ENCODE measurements around the gene ICAM3.
"Not testable (repeated sequence)": the region's sequence is repeated elsewhere in the genome, so short reads cannot be mapped to it uniquely, and the experiment has no call there.

ICAM3 gene, protein sequence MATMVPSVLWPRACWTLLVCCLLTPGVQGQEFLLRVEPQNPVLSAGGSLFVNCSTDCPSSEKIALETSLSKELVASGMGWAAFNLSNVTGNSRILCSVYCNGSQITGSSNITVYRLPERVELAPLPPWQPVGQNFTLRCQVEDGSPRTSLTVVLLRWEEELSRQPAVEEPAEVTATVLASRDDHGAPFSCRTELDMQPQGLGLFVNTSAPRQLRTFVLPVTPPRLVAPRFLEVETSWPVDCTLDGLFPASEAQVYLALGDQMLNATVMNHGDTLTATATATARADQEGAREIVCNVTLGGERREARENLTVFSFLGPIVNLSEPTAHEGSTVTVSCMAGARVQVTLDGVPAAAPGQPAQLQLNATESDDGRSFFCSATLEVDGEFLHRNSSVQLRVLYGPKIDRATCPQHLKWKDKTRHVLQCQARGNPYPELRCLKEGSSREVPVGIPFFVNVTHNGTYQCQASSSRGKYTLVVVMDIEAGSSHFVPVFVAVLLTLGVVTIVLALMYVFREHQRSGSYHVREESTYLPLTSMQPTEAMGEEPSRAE

DNA sequence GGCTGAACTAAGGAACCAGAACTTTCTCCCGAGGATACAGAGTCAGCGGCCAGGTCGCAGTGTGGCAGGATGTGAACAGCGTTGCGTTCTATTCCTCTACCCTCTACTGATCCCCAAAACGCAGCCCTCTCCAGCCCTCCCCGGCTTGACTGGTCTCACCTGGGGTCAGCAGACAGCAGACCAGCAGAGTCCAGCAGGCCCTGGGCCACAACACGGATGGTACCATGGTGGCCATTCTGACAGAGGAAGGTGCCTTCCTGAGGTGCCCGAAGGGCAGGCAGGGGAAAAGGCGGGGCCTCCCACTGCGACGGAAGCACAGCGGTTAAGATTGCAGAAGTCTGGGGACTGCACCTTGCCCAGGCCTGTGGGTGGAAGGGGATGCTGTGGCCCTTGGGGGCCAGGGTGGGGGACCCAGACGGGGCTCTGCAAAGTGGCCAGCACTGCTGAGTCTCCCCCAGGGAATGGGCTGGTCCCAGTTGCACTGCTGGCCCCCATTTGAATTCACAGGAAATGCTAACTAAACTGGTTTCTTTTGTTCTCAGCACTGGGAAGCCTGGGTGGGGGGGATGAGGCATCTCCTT, at the start of gene ICAM3:
ICAM3 (minus strand) TSS at position 245 of the 581 bp plus-strand sequence; CDS start at position 235, 10 bp downstream.
- no peak for TF ChIP-seq ZFX (IDR thresholded peaks at IDR 0.05)
- TF ChIP-seq, protein P1, sequence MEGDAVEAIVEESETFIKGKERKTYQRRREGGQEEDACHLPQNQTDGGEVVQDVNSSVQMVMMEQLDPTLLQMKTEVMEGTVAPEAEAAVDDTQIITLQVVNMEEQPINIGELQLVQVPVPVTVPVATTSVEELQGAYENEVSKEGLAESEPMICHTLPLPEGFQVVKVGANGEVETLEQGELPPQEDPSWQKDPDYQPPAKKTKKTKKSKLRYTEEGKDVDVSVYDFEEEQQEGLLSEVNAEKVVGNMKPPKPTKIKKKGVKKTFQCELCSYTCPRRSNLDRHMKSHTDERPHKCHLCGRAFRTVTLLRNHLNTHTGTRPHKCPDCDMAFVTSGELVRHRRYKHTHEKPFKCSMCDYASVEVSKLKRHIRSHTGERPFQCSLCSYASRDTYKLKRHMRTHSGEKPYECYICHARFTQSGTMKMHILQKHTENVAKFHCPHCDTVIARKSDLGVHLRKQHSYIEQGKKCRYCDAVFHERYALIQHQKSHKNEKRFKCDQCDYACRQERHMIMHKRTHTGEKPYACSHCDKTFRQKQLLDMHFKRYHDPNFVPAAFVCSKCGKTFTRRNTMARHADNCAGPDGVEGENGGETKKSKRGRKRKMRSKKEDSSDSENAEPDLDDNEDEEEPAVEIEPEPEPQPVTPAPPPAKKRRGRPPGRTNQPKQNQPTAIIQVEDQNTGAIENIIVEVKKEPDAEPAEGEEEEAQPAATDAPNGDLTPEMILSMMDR (conservative IDR thresholded peaks at IDR 0.05) = no peak
- no peak within 1 kb of the TSS for H3K27ac ChIP-seq

DNA sequence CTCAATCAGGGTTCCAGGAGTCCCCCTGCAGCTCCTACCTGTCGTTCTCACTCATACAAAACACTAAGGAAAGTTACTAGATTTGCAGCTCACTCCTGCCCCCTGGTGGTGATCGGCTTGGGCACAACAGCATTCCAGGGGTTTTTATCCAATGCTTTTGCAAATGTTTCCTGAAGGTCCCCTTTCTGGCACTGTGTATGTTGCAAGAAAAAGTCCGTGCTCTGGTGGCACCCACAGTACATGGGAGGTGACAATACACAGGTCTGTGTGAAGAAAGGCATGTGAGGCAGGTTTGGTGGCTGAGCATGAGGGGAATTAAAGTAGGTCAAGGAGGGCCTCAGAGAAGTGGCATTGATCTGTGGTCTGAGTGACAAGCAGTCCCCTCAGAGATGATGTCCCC, 49.5 kb upstream of the ICAM3 start:
- TF ChIP-seq, protein P1 (conservative IDR thresholded peaks at IDR 0.05) = peak; percentile 95
- TF ChIP-seq ZFX (IDR thresholded peaks at IDR 0.05) = no peak
- no peak overlapping the region for H3K27ac ChIP-seq

DNA sequence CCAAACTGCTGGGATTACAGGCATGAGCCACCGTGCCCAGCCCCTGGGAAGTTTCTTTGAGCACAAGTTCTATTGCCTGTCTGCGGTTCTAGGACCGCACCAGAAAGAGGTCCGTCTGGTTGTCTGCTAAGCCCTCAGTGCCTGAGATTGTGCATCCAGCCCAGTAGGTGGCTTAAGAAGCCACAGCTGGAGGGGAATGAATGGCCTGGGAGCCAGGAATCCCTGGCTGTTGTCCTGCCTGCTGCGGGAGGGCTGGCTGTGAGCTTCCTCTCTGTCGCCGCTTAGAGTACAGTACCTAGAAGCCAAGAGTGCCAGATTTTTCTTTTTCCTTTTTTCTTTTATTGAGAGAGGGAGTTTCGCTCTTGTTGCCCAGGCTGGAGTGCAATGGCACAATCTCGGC, 45.2 kb upstream of the ICAM3 start:
- TF ChIP-seq, protein P1 (conservative IDR thresholded peaks at IDR 0.05) = no peak
- TF ChIP-seq ZFX (IDR thresholded peaks at IDR 0.05) = no peak
- H3K27ac ChIP-seq = no peak overlapping the region

DNA sequence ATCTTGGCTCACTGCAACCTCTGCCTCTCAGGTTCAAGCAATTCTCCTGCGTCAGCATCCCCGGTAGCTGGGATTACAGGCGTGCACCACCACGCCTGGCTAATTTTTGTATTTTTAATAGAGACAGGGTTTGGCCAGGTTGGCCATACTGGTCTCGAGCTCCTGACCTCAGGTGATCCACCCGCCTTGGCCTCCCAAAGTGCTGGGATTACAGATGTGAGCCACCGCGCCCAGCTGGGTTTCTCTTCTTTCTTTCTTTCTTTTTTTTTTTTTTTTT, 43.7 kb upstream of the ICAM3 start:
- not testable (repeated sequence) for H3K27ac ChIP-seq

DNA sequence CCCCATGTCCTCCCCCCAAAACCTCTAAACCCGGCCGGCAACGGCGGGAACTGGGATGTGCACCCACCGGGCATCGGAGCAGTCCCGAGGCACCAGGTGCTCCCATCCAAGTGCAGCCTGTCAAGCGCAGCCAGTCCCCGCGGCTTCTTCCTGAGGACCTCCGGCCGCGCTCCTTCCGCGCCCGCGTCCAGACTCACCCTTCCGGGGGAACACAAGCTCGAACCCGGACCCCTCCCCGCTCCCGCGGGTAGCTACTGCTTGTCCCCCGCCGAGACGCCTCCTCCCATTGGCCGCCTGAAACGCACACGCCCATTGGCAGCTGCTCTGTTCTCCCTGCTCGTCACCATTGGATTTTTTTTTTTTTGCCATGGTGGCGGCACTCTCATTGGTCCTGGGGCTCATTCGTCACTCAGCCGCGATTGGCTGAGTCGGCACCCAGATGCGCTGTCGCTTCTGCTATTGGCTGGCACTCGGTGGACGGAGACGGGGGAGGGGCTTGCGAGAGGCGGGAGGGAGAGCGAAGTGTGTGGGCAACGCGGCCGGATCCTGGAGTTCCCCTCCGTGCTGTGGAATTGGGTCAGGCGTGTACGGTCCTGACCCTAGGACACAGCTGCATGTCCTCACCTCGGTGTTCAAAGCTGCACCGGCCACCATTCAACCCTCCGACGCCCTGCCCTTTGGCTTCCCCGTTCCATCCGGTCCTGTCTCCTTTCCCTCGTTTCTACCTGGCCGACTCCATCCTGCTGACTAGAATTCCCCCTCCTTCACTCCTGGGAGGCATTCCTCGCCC, 41.1 kb upstream of the ICAM3 start, which contains the start of gene TYK2:
TYK2 (minus strand) TSS at position 260 of the 790 bp plus-strand sequence. CDS start 2,166 bp downstream, outside the sequence.
- peak within 1 kb of the TSS; percentile 81 for H3K27ac ChIP-seq
- TF ChIP-seq, protein P1 (conservative IDR thresholded peaks at IDR 0.05) = no peak
- no peak for TF ChIP-seq ZFX (IDR thresholded peaks at IDR 0.05)

DNA sequence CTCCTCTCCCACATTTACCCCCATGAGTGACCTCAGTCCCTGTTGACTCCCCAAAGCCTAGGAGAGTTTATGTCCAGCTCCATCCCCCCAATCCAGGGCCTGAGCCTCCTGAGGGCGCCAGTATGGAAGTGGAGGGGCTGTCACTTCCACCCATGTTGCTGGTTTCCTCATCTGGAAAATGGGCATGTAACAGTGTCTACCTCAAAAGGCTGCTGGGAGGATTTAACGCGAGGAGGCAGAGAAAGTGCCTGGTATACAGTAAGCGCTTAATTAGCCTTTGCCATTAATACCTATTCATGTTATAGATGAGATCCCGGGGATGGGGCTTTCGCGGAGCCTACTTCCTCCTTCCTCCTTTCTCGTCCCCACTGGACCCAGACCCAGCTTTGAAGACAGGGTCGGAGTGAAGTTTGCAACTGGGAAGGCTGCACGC, 40.5 kb upstream of the ICAM3 start:
- peak overlapping the region; percentile 81 for H3K27ac ChIP-seq
- TF ChIP-seq ZFX (IDR thresholded peaks at IDR 0.05) = no peak
- TF ChIP-seq, protein P1 (conservative IDR thresholded peaks at IDR 0.05) = no peak

DNA sequence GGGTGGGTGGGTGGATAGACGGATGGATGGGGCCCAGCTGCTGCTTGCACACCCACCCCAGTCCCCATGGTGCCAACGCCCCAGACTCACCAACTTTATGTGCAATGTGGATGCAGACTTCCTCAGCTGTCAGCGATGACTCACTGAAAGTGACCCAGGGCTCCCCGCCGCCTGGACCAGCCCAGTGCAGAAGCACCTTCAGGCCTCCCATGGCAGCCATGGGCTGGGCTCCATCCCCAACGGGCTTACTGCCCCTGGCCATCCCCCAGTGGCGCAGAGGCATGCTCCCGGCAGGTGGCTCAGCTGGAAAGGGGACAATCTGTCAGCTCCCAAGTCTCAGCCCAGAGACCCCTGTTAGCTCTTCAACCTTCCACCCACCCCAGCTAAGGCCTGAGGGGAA, 38.7 kb upstream of the ICAM3 start:
- no peak overlapping the region for H3K27ac ChIP-seq
- TF ChIP-seq, protein P1 (conservative IDR thresholded peaks at IDR 0.05) = no peak
- TF ChIP-seq ZFX (IDR thresholded peaks at IDR 0.05) = no peak

DNA sequence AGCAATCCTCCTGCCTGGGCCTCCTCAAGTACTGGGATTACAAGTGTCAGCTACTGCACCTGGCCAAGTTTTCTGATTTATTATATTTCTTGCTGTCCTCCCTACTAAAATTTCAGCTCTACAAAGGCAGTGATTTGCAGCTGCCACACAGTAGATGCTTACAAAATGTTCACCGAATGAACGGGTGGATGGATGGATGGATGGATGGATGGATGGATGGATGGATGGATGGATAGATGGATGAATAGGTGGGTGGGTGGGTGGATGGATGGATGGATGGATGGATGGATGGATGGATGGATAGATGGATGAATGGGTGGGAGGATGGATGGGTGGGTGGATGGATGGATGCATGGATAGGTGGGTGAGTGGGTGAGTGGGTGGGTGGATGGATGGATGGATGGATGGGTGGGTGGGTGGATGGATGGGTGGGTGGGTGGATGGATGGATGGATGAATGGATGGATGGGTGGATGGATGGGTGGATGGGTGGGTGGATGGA, 37.8 kb upstream of the ICAM3 start:
- H3K27ac ChIP-seq = not testable (repeated sequence)
